ENCODE results near the gene CYYR1.
"Not testable (repeated sequence)": the region's sequence is repeated elsewhere in the genome, so short reads cannot be mapped to it uniquely, and the experiment has no call there.

Gene CYYR1

GRCh38 chr21:26460621-26461020 is 112.5 kb downstream of the CYYR1 start:
- no peak for DNase-seq (ENCODE audit: low read depth)
- no peak overlapping the region for H3K4me3 ChIP-seq (ENCODE audit: low read depth, low read length)
- TF ChIP-seq CTCF (conservative IDR thresholded peaks at IDR 0.05; ENCODE audit: low read depth, low read length) = no peak

- not testable (repeated sequence) for DNase-seq (ENCODE audit: low read depth); H3K4me3 ChIP-seq (ENCODE audit: low read depth, low read length)
These were observed 114.2 kb downstream of the CYYR1 start for GRCh38 chr21:26458854-26459253.

- no peak for DNase-seq (ENCODE audit: low read depth)
- no peak for TF ChIP-seq CTCF (conservative IDR thresholded peaks at IDR 0.05; ENCODE audit: low read depth, low read length)
These were observed 115.3 kb downstream of the CYYR1 start for GRCh38 chr21:26457817-26458216.

GRCh38 chr21:26453267-26453666 is 119.8 kb downstream of the CYYR1 start:
- H3K4me3 ChIP-seq (ENCODE audit: low read depth, low read length) = no peak overlapping the region
- no peak for DNase-seq (ENCODE audit: low read depth)
- no peak for TF ChIP-seq CTCF (conservative IDR thresholded peaks at IDR 0.05; ENCODE audit: low read depth, low read length)

More at GRCh38 chr21:26457817-26458216, 115.3 kb downstream of the CYYR1 start:
- no peak overlapping the region for H3K4me3 ChIP-seq (ENCODE audit: low read depth, low read length)

- H3K4me3 ChIP-seq (ENCODE audit: low read depth, low read length) = no peak overlapping the region
- no peak for TF ChIP-seq CTCF (conservative IDR thresholded peaks at IDR 0.05; ENCODE audit: low read depth, low read length)
- no peak for DNase-seq (ENCODE audit: low read depth)
These were observed 121.9 kb downstream of the CYYR1 start for GRCh38 chr21:26451081-26451740.

GRCh38 chr21:26449161-26449560 is 123.9 kb downstream of the CYYR1 start:
- H3K4me3 ChIP-seq (ENCODE audit: low read depth, low read length) = no peak overlapping the region

GRCh38 chr21:26448751-26449150 is 124.3 kb downstream of the CYYR1 start:
- no peak for TF ChIP-seq CTCF (conservative IDR thresholded peaks at IDR 0.05; ENCODE audit: low read depth, low read length)
- H3K4me3 ChIP-seq (ENCODE audit: low read depth, low read length) = no peak overlapping the region
- DNase-seq (ENCODE audit: low read depth) = no peak

More at GRCh38 chr21:26449161-26449560, 123.9 kb downstream of the CYYR1 start:
- no peak for TF ChIP-seq CTCF (conservative IDR thresholded peaks at IDR 0.05; ENCODE audit: low read depth, low read length)
- peak; percentile 50 for DNase-seq (ENCODE audit: low read depth)

All from choroid plexus epithelial cell (primary cell).